Ovary (tissue), 9 donors: ENCODE results near the gene IL1RAP. TPM values are rescaled to one million over a fixed set of nuclear protein-coding genes. Genes with fewer than 3 reads are reported as not detected.

Experiments
- DNase-seq, 5 donors: peaks; one replicate each; pipeline ENCODE4 v3.0.0-alpha.2; 2019 to 2020
- H3K27ac ChIP-seq, 2 donors: fragments of 200-600 bp; one replicate each; pipeline versions ENCODE4 v1.5.1 to v1.8.0; 2019 to 2022
- H3K27me3 ChIP-seq: fragments of 200-600 bp; one replicate; pipeline ENCODE4 v1.8.0; 2022
- H3K36me3 ChIP-seq: fragments of 200-600 bp; sonication (generic); one replicate; pipeline ENCODE4 v1.5.1; 2019
- H3K4me1 ChIP-seq: one replicate; pipeline ENCODE4 v1.8.1; 2013; ENCODE audit warnings: mild to moderate bottlenecking, moderate library complexity; ENCODE audit not compliant: insufficient read depth
- H3K4me3 ChIP-seq: fragments of 200-600 bp; sonication (generic); one replicate; pipeline ENCODE4 v1.5.1; 2017
- H3K9me3 ChIP-seq, 2 donors: fragments of 200-600 bp in 1 of 2; sonication (generic) in 1 of 2; one replicate each; pipeline versions ENCODE4 v1.5.1 to v1.8.1; 2013 to 2019; ENCODE audit warnings: mild to moderate bottlenecking in 1 of 2, moderate library complexity in 1 of 2
- CTCF ChIP-seq, 3 donors: fragments of 450-650 bp in 2 of 3; fragments of 200-600 bp in 1 of 3; IDR thresholded peaks; one replicate each; pipeline versions ENCODE4 v1.5.1 to v1.8.0; 2016 to 2022; ENCODE audit warnings: antibody characterized with exemption in 3 of 3, mild to moderate bottlenecking in 1 of 3
- EP300 ChIP-seq: sonication (generic); formaldehyde crosslinking; IDR thresholded peaks from one replicate; pipeline ENCODE4 v1.6.1; 2017; ENCODE audit warnings: antibody characterized with exemption
- POLR2A ChIP-seq: fragments of 450-650 bp; IDR thresholded peaks from one replicate; pipeline ENCODE4 v1.6.1; 2017; ENCODE audit warnings: antibody characterized with exemption, mild to moderate bottlenecking, moderate library complexity
- WGBS, 3 donors: extraction: QIAGEN DNeasy Blood & Tissue Kit in 1 of 3; methylation state at CpG; one replicate each; pipeline versions ENCODE4 v1.1.5 to v1.1.7; 2013 to 2017; 5-methylcytosine and 5-hydroxymethylcytosine counted together
- intact Hi-C, 4 donors: fragments of 100-400 bp; cut with DNase I; formaldehyde crosslinking; loops; one replicate each; pipeline versions ENCODE4 v1.11.0 to v1.15.1; 2022 to 2023
- polyA plus RNA-seq, 2 donors: library from polyadenylated mRNA; stranded (reverse); fragments of 200-250 nt in 1 of 2; fragments of 350-450 nt in 1 of 2; fragmentation: Illumina TruSeq in 1 of 2; extraction: RNeasy Lipid Tissue Mini Kit (QIAGEN cat#74804) in 1 of 2; gene quantifications; one replicate each; pipeline ENCODE4 v1.2.3, GENCODE V29; 2013 to 2014
- total RNA-seq, 7 donors: library from RNA; depleted of rRNA in 2 of 7; stranded (reverse); fragments of >200 nt in 2 of 7; fragmentation: NEBNext Ultra II Directional in 3 of 7; extraction: Animal tissue kit (Norgen Biotek cat#: 25700) in 3 of 7; gene quantifications; one replicate each; pipeline versions ENCODE4 v1.1.0 to v1.2.4, GENCODE V29; 2016 to 2023
- donor health status: DM: no; HTN: no; CAD: no; lungs with moderate emphysema.
- donor health status: DM: no; HTN: no; CAD: no.
- donor health status: Bipolar disorder and iron deficiency.
- donor health status: DM: yes; HTN: yes; CAD: no.
- donor health status: DM: no; HTN: no; CAD: no.
- donor health status: DM: yes; HTN: yes; CAD: no.

Gene IL1RAP
- total and polyA plus RNA-seq, 9 donors: 3.2 to 20.3 (median 7.8) TPM

GRCh38 chr3:190591080-190591479, 77.2 kb downstream of the IL1RAP start:
- 34 to 65% (median 49%) methylated on average over 6 of the region's 6 CpGs for WGBS, 3 donors
- Histone ChIP-seq H3K9me3 (no peaks in the 10 kb centered on the region), H3K27me3 (no peaks in the 10 kb centered on the region), H3K27ac (no peak overlapping the region), H3K4me3 (no peak overlapping the region), H3K36me3 (no peaks in the 10 kb centered on the region), H3K4me1 (no peaks in the 10 kb centered on the region)
- intact Hi-C loops: no loop called here
- no peak for DNase-seq
- TF ChIP-seq POLR2A (no peak), EP300 (no peak), CTCF (IDR thresholded peaks at IDR 0.05) (no peak)

GRCh38 chr3:190593075-190593474, 79.2 kb downstream of the IL1RAP start:
- no peaks in the 10 kb centered on the region for H3K4me1 ChIP-seq
- H3K9me3 ChIP-seq: no peaks in the 10 kb centered on the region
- WGBS, 3 donors: 50 to 60% (median 59%) methylated on average over 2 of the region's 2 CpGs
- TF ChIP-seq EP300 (no peak), POLR2A (no peak), CTCF (IDR thresholded peaks at IDR 0.05) (no peak)
- H3K27ac ChIP-seq: no peak overlapping the region
- no peak overlapping the region for H3K4me3 ChIP-seq
- H3K27me3 ChIP-seq: no peaks in the 10 kb centered on the region
- no peak for DNase-seq
- intact Hi-C loops: no loop called here
- no peaks in the 10 kb centered on the region for H3K36me3 ChIP-seq

GRCh38 chr3:190594171-190594570, 80.3 kb downstream of the IL1RAP start:
- Histone ChIP-seq H3K36me3 (no peaks in the 10 kb centered on the region), H3K4me3 (no peak overlapping the region), H3K4me1 (no peaks in the 10 kb centered on the region), H3K9me3 (no peaks in the 10 kb centered on the region), H3K27me3 (no peaks in the 10 kb centered on the region), H3K27ac (no peak overlapping the region)
- 69 to 92% (median 69%) methylated on average over 4 of the region's 4 CpGs for WGBS, 3 donors
- TF ChIP-seq EP300 (no peak), CTCF (IDR thresholded peaks at IDR 0.05) (no peak)
- DNase-seq: no peak
- intact Hi-C loops: no loop called here

- H3K36me3 ChIP-seq: no peaks in the 10 kb centered on the region
- intact Hi-C loops: no loop called here
- DNase-seq: no peak
- H3K4me1 ChIP-seq: no peaks in the 10 kb centered on the region
- TF ChIP-seq EP300 (no peak), CTCF (IDR thresholded peaks at IDR 0.05) (no peak), POLR2A (no peak)
- H3K27ac ChIP-seq: no peak overlapping the region
- no peaks in the 10 kb centered on the region for H3K27me3 ChIP-seq
- WGBS, 3 donors: 94 to 96% (median 94%) methylated on average over 9 of the region's 9 CpGs
- H3K9me3 ChIP-seq: no peaks in the 10 kb centered on the region
- H3K4me3 ChIP-seq: no peak overlapping the region
These were observed 81.4 kb downstream of the IL1RAP start for GRCh38 chr3:190595179-190595795.
